K562 treated with DMSO at 1 percent for 24 hours (cell line): ENCODE data around the gene DENND4C. TPM values are rescaled to one million over a fixed set of nuclear protein-coding genes. Genes with fewer than 3 reads are reported as not detected.

Experiments
- total RNA-seq: library from RNA; unstranded; fragments of 300-600 nt; gene quantifications from 2 replicates; pipeline ENCODE4 v1.2.3, GENCODE V29; 2022; ENCODE audit warnings: low read depth; ENCODE audit not compliant: insufficient read depth

DENND4C gene
- 8.8 and 9.2 TPM in 2 replicates for total RNA-seq

GRCh38 chr9:19230355-19231125 is at the start of gene DENND4C:
Gene DENND4C (plus strand): TSS chr9:19230693. CDS start chr9:19276175, 45,482 bp downstream.

GRCh38 chr9:19408693-19409400 is 178.4 kb downstream of the DENND4C start, which contains the start of gene ACER2:
Gene ACER2 (plus strand): TSS chr9:19409009. CDS start chr9:19409085, 76 bp downstream.

Other genes with a start within 250 kb of the DENND4C start
- gene SAXO1, start 197.5 kb upstream of the DENND4C start, total RNA-seq = not detected in 2 replicates
- gene RRAGA, start 181.3 kb upstream of the DENND4C start, total RNA-seq = 73.3 and 78.6 TPM in 2 replicates
- 5.7 and 6.5 TPM in 2 replicates for gene HAUS6, start 127.8 kb upstream of the DENND4C start, total RNA-seq
- gene PLIN2, start 103.2 kb upstream of the DENND4C start, total RNA-seq = 29.4 and 32.9 TPM in 2 replicates
- gene RPS6, start 149.5 kb downstream of the DENND4C start, total RNA-seq = 1,753 and 1,844 TPM in 2 replicates
- 1.1 and 2.3 TPM in 2 replicates for gene ACER2, start 178.3 kb downstream of the DENND4C start, total RNA-seq